ENCODE results near the gene CRTC3. TPM values are rescaled to one million over a fixed set of nuclear protein-coding genes. Genes with fewer than 3 reads are reported as not detected.

Gene CRTC3
- total RNA-seq, 1 experiment from 2014 or later = 45.0 TPM

GRCh38 chr15:90598679-90599078 lies 69.0 kb downstream of the CRTC3 start:
- in situ Hi-C loops (cut with HindIII; ENCODE audit: low pct_unique_long_range_greater_than_20kb, low sequenced_read_pairs) = no loop called here
- intact Hi-C loops (cut with micrococcal nuclease; ENCODE audit: unreplicated experiment) = no loop called here
- Histone ChIP-seq H3K27me3 (ENCODE audit: control insufficient read depth, insufficient read depth, low read length) (no peaks in the 10 kb centered on the region), H3K9me3 (ENCODE audit: control insufficient read depth, insufficient read depth, low read depth, low read length) (no peaks in the 10 kb centered on the region), H3K27ac (ENCODE audit: low read length) (no peak overlapping the region), H3K4me3 (ENCODE audit: low read depth in 2 of 2, low read length in 2 of 2) (no peak overlapping the region), H3K36me3 (ENCODE audit: control insufficient read depth, insufficient read depth, low read length) (no peaks in the 10 kb centered on the region), H3K4me1 (ENCODE audit: control insufficient read depth, insufficient read depth, low read length) (no peaks in the 10 kb centered on the region)
- no TSS peak for BruUV-seq (replicated peaks)
- ATAC-seq = no peak
- ChIA-PET POLR2A (no interaction called here), CTCF (no interaction called here)
- no peak for TF ChIP-seq SIN3A (IDR thresholded peaks at IDR 0.05; ENCODE audit: borderline replicate concordance, insufficient read depth, low read depth, low read length)
- no peak for TF ChIP-seq TCF7L2 (IDR thresholded peaks at IDR 0.05; ENCODE audit: low read depth, low read length)
- TF ChIP-seq, protein P1, sequence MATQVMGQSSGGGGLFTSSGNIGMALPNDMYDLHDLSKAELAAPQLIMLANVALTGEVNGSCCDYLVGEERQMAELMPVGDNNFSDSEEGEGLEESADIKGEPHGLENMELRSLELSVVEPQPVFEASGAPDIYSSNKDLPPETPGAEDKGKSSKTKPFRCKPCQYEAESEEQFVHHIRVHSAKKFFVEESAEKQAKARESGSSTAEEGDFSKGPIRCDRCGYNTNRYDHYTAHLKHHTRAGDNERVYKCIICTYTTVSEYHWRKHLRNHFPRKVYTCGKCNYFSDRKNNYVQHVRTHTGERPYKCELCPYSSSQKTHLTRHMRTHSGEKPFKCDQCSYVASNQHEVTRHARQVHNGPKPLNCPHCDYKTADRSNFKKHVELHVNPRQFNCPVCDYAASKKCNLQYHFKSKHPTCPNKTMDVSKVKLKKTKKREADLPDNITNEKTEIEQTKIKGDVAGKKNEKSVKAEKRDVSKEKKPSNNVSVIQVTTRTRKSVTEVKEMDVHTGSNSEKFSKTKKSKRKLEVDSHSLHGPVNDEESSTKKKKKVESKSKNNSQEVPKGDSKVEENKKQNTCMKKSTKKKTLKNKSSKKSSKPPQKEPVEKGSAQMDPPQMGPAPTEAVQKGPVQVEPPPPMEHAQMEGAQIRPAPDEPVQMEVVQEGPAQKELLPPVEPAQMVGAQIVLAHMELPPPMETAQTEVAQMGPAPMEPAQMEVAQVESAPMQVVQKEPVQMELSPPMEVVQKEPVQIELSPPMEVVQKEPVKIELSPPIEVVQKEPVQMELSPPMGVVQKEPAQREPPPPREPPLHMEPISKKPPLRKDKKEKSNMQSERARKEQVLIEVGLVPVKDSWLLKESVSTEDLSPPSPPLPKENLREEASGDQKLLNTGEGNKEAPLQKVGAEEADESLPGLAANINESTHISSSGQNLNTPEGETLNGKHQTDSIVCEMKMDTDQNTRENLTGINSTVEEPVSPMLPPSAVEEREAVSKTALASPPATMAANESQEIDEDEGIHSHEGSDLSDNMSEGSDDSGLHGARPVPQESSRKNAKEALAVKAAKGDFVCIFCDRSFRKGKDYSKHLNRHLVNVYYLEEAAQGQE (IDR thresholded peaks at IDR 0.05; ENCODE audit: insufficient read depth in 1 of 2, low read depth in 2 of 2, low read length in 1 of 2) = no peak
- TF ChIP-seq, protein P2, sequence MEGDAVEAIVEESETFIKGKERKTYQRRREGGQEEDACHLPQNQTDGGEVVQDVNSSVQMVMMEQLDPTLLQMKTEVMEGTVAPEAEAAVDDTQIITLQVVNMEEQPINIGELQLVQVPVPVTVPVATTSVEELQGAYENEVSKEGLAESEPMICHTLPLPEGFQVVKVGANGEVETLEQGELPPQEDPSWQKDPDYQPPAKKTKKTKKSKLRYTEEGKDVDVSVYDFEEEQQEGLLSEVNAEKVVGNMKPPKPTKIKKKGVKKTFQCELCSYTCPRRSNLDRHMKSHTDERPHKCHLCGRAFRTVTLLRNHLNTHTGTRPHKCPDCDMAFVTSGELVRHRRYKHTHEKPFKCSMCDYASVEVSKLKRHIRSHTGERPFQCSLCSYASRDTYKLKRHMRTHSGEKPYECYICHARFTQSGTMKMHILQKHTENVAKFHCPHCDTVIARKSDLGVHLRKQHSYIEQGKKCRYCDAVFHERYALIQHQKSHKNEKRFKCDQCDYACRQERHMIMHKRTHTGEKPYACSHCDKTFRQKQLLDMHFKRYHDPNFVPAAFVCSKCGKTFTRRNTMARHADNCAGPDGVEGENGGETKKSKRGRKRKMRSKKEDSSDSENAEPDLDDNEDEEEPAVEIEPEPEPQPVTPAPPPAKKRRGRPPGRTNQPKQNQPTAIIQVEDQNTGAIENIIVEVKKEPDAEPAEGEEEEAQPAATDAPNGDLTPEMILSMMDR (IDR thresholded peaks at IDR 0.05) = no peak
- TF ChIP-seq POLR2AphosphoS5 (IDR thresholded peaks at IDR 0.05; ENCODE audit: low read depth, low read length) = no peak
- DNase-seq (ENCODE audit: low read depth, low spot score) = no peak

DNA sequence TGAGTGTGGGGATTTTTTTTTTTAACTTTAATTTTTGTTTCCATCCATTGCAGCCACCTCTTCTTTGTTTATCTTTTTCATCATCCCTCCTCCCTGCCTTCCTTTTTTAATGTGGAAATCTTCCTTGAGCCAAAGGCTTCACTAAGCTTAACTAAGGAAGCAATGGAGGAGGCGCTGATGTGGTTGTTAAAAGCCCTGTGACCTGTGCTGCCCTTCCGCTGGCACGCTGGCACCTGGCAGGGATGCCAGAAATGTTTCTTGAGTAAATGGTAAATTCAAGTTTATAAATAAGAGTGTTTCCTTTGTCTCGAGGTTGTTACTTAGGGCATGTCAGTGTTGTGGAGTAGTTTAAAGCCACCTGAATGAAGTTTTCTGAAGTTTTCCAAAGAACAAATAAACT lies 69.4 kb downstream of the CRTC3 start:
- no peak for TF ChIP-seq SIN3A (IDR thresholded peaks at IDR 0.05; ENCODE audit: borderline replicate concordance, insufficient read depth, low read depth, low read length)
- no peak for TF ChIP-seq POLR2AphosphoS5 (IDR thresholded peaks at IDR 0.05; ENCODE audit: low read depth, low read length)
- TF ChIP-seq, protein P1 (IDR thresholded peaks at IDR 0.05; ENCODE audit: insufficient read depth in 1 of 2, low read depth in 2 of 2, low read length in 1 of 2) = no peak
- TF ChIP-seq TCF7L2 (IDR thresholded peaks at IDR 0.05; ENCODE audit: low read depth, low read length) = no peak
- TF ChIP-seq, protein P2 (IDR thresholded peaks at IDR 0.05) = no peak
- BruUV-seq (replicated peaks) = no TSS peak
- in situ Hi-C loops (cut with HindIII; ENCODE audit: low pct_unique_long_range_greater_than_20kb, low sequenced_read_pairs) (no loop called here), intact Hi-C loops (cut with micrococcal nuclease; ENCODE audit: unreplicated experiment) (no loop called here)
- Histone ChIP-seq H3K27ac (ENCODE audit: low read length) (no peak overlapping the region), H3K36me3 (ENCODE audit: control insufficient read depth, insufficient read depth, low read length) (no peaks in the 10 kb centered on the region), H3K9me3 (ENCODE audit: control insufficient read depth, insufficient read depth, low read depth, low read length) (no peaks in the 10 kb centered on the region), H3K4me1 (ENCODE audit: control insufficient read depth, insufficient read depth, low read length) (no peaks in the 10 kb centered on the region), H3K27me3 (ENCODE audit: control insufficient read depth, insufficient read depth, low read length) (no peaks in the 10 kb centered on the region), H3K4me3 (ENCODE audit: low read depth in 2 of 2, low read length in 2 of 2) (no peak overlapping the region)
- CTCF ChIA-PET = no interaction called here
- ATAC-seq (no peak), DNase-seq (ENCODE audit: low read depth, low spot score) (no peak)
- POLR2A ChIA-PET = no interaction called here

Measured in Panc1 (cell line).